ENCODE data around the gene POLE4. TPM values are rescaled to one million over a fixed set of nuclear protein-coding genes. Genes with fewer than 3 reads are reported as not detected.

POLE4 gene
- total and polyA plus RNA-seq, 12 donors = 16.7 to 93.0 (median 71.1) TPM

- DNase-seq = no peak
- Histone ChIP-seq H3K4me3 (no peak overlapping the region), H3K27me3 (no peaks in the 10 kb centered on the region), H3K9me3 (replicated peaks in 1 of 3) (no peaks in the 10 kb centered on the region), H3K27ac (no peak overlapping the region), H3K36me3 (replicated peaks in 1 of 2) (no peaks in the 10 kb centered on the region), H3K4me1 (replicated peaks in 1 of 2) (no peaks in the 10 kb centered on the region)
- 79 to 91% (median 85%) methylated on average over 2 of the region's 2 CpGs for WGBS, 4 donors
- intact Hi-C loops (cut with DNase I) = loop anchor here (10.0 kb wide), 2 partner anchors 489 to 679 kb away; no protein-coding TSS in a partner anchor
- TF ChIP-seq POLR2A (IDR thresholded peaks at IDR 0.05) (no peak), CTCF (IDR thresholded peaks at IDR 0.05) (no peak)
Measured at GRCh38 chr2:74925361-74925786, 33.1 kb upstream of the POLE4 start.

GRCh38 chr2:74927621-74928020, 30.8 kb upstream of the POLE4 start:
- H3K36me3 ChIP-seq (replicated peaks in 1 of 2) = no peaks in the 10 kb centered on the region
- H3K27ac ChIP-seq = no peak overlapping the region
- no peak for DNase-seq
- intact Hi-C loops (cut with DNase I) = loop anchor here (10.0 kb wide), 2 partner anchors 487 to 677 kb away; no protein-coding TSS in a partner anchor
- TF ChIP-seq POLR2A (IDR thresholded peaks at IDR 0.05) = no peak
- TF ChIP-seq CTCF (IDR thresholded peaks at IDR 0.05) = no peak
- H3K4me1 ChIP-seq (replicated peaks in 1 of 2) = no peaks in the 10 kb centered on the region
- no peaks in the 10 kb centered on the region for H3K9me3 ChIP-seq (replicated peaks in 1 of 3)
- H3K4me3 ChIP-seq = no peak overlapping the region
- WGBS, 4 donors = 87 to 92% (median 88%) methylated on average over 5 of the region's 5 CpGs
- H3K27me3 ChIP-seq = no peaks in the 10 kb centered on the region

GRCh38 chr2:74930811-74931486, 27.5 kb upstream of the POLE4 start:
- intact Hi-C loops (cut with DNase I) = no loop called here
- Histone ChIP-seq H3K27me3 (no peaks in the 10 kb centered on the region), H3K36me3 (replicated peaks in 1 of 2) (no peaks in the 10 kb centered on the region), H3K4me3 (no peak overlapping the region), H3K4me1 (replicated peaks in 1 of 2) (no peaks in the 10 kb centered on the region), H3K27ac (no peak overlapping the region), H3K9me3 (replicated peaks in 1 of 3) (no peaks in the 10 kb centered on the region)
- 82 to 91% (median 87%) methylated on average over 8 of the region's 8 CpGs for WGBS, 4 donors
- no peak for TF ChIP-seq CTCF (IDR thresholded peaks at IDR 0.05)
- no peak for TF ChIP-seq POLR2A (IDR thresholded peaks at IDR 0.05)
- DNase-seq = no peak

GRCh38 chr2:74931940-74932339, 26.5 kb upstream of the POLE4 start:
- Histone ChIP-seq H3K4me1 (replicated peaks in 1 of 2) (no peaks in the 10 kb centered on the region), H3K36me3 (replicated peaks in 1 of 2) (no peaks in the 10 kb centered on the region), H3K4me3 (no peak overlapping the region), H3K9me3 (replicated peaks in 1 of 3) (no peaks in the 10 kb centered on the region), H3K27me3 (no peaks in the 10 kb centered on the region), H3K27ac (no peak overlapping the region)
- intact Hi-C loops (cut with DNase I) = no loop called here
- 70 to 94% (median 80%) methylated on average over 2 of the region's 2 CpGs for WGBS, 4 donors
- DNase-seq = no peak
- TF ChIP-seq POLR2A (IDR thresholded peaks at IDR 0.05) (no peak), CTCF (IDR thresholded peaks at IDR 0.05) (no peak)
